H1 (cell line): ENCODE results near the gene C5AR1.

Source experiments
- ATF2 ChIP-seq: IDR thresholded peaks from 2 replicates; pipeline ENCODE4 v1.6.1; 2012; ENCODE audit warnings: low read length, inconsistent platforms
- CTCF ChIP-seq, 3 experiments: IDR thresholded peaks; 1 replicate in 2 of 3; 2 replicates in 1 of 3; pipeline versions ENCODE4 v1.5.1 to v1.6.1; 2011; ENCODE audit warnings: low read length in 3 of 3, mild to moderate bottlenecking in 3 of 3, inconsistent platforms in 2 of 3, low read depth in 1 of 3, moderate library complexity in 1 of 3; ENCODE audit not compliant: insufficient read depth in 1 of 3; ENCODE audit errors: control extremely low read depth in 1 of 3
- EP300 ChIP-seq, 2 experiments: IDR thresholded peaks; 1 replicate in 1 of 2; 2 replicates in 1 of 2; pipeline ENCODE4 v1.6.1; 2011 to 2012; ENCODE audit warnings: low read depth in 2 of 2, low read length in 2 of 2, mild to moderate bottlenecking in 2 of 2, borderline replicate concordance in 1 of 2, inconsistent platforms in 1 of 2, moderate library complexity in 1 of 2
- EZH2 ChIP-seq: fragments of 200-600 bp; sonication (generic); IDR thresholded peaks from 2 replicates; pipeline ENCODE4 v1.7.1; 2012; ENCODE audit warnings: low read depth, mild to moderate bottlenecking, moderate library complexity, low read length, inconsistent platforms; ENCODE audit not compliant: severe bottlenecking
- JUN ChIP-seq: IDR thresholded peaks from 2 replicates; pipeline ENCODE4 v1.6.1; 2011; ENCODE audit warnings: low read depth, mild to moderate bottlenecking, improper control_type of control experiment, low read length
- MAX ChIP-seq: IDR thresholded peaks from 2 replicates; pipeline ENCODE4 v1.6.1; 2012; ENCODE audit warnings: inconsistent platforms
- POLR2A ChIP-seq, 2 experiments: IDR thresholded peaks; 1 replicate in 1 of 2; 2 replicates in 1 of 2; pipeline ENCODE4 v1.6.1; 2011; ENCODE audit warnings: low read depth in 2 of 2, low read length in 2 of 2, mild to moderate bottlenecking in 2 of 2; ENCODE audit errors: control extremely low read depth in 1 of 2
- RNF2 ChIP-seq: fragments of 200-900, 300-1000 bp; sonication (generic); IDR thresholded peaks from 2 replicates; pipeline ENCODE4 v1.7.1; 2016; ENCODE audit warnings: borderline replicate concordance, low read depth, mild to moderate bottlenecking, antibody characterized with exemption, low read length; ENCODE audit not compliant: poor library complexity, severe bottlenecking; ENCODE audit errors: missing control alignments
- RXRA ChIP-seq: IDR thresholded peaks from 2 replicates; pipeline ENCODE4 v1.6.1; 2011; ENCODE audit warnings: low read depth, mild to moderate bottlenecking, low read length, moderate library complexity; ENCODE audit not compliant: insufficient read depth
- SIX5 ChIP-seq: IDR thresholded peaks from 2 replicates; pipeline ENCODE4 v1.6.1; 2011; ENCODE audit warnings: mild to moderate bottlenecking, low read depth, low read length
- SP2 ChIP-seq: IDR thresholded peaks from 2 replicates; pipeline ENCODE4 v1.6.1; 2012; ENCODE audit warnings: mild to moderate bottlenecking, low read length, inconsistent platforms
- SRF ChIP-seq: IDR thresholded peaks from 2 replicates; pipeline ENCODE4 v1.6.1; 2011; ENCODE audit warnings: mild to moderate bottlenecking, low read depth, low read length, moderate library complexity
- SUZ12 ChIP-seq: fragments of 200-600 bp; sonication (generic); IDR thresholded peaks from 2 replicates; pipeline ENCODE4 v1.6.1; 2012; ENCODE audit warnings: mild to moderate bottlenecking, inconsistent platforms, low read length, moderate library complexity, mixed read lengths
- TEAD4 ChIP-seq: IDR thresholded peaks from 2 replicates; pipeline ENCODE4 v1.6.1; 2012; ENCODE audit warnings: low read depth, low read length, inconsistent platforms, mixed read lengths

- no peak for TF ChIP-seq CTCF (IDR thresholded peaks at IDR 0.05; ENCODE audit: control extremely low read depth in 1 of 3, insufficient read depth in 1 of 3, low read depth in 1 of 3, low read length in 3 of 3)
- TF ChIP-seq RXRA = no peak
- no peak for TF ChIP-seq SIX5
- TF ChIP-seq TEAD4 = no peak
- no peak for TF ChIP-seq POLR2A (IDR thresholded peaks at IDR 0.05; ENCODE audit: control extremely low read depth in 1 of 2, low read depth in 2 of 2, low read length in 2 of 2)
- no peak for TF ChIP-seq SP2
- TF ChIP-seq MAX = no peak
- no peak for TF ChIP-seq RNF2
- no peak for TF ChIP-seq JUN
- no peak for TF ChIP-seq EZH2
- TF ChIP-seq EP300 (IDR thresholded peaks at IDR 0.05; ENCODE audit: borderline replicate concordance in 1 of 2, low read depth in 2 of 2, low read length in 2 of 2) = no peak
- no peak for TF ChIP-seq SRF
- no peak for TF ChIP-seq ATF2
- no peak for TF ChIP-seq SUZ12
Observed at GRCh38 chr19:47362321-47362720, 52.7 kb downstream of the C5AR1 start.
